ENCODE results near the gene TVP23C.
A peak's percentile ranks its signal among the peaks of the same experiment; 100 is the strongest.

Gene TVP23C

DNA sequence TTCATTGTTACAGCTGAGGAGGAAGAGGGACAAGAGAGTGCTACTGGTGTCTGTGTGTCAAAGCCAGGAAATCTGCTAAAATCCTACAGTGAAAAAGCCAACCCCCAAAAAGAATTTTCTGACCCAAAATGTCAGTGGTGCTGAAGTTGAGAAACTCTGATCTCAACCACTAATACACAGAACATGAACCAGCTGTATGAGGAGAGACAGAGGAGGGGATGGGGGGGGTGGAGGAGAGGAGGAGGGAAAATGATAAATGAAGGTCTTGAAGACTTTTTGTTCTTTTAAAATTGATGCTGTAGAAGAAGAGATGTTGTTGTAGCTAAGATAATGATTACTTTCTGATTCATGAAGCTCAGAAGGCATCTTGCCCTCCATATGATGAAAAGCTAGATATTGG is 68.5 kb downstream of the TVP23C start:
- Histone ChIP-seq H4K91ac (ENCODE audit: low read length) (no peak overlapping the region), H2AK5ac (ENCODE audit: low read length, severe bottlenecking) (no peak overlapping the region), H3K9me3 (ENCODE audit: control insufficient read depth, low read length) (no peaks in the 10 kb centered on the region), H3K18ac (ENCODE audit: low read depth in 1 of 2, low read length in 2 of 2) (no peak overlapping the region), H3K27me3 (ENCODE audit: control insufficient read depth in 1 of 2, insufficient read depth in 1 of 2, low read length in 2 of 2) (no peaks in the 10 kb centered on the region), H3K27ac (ENCODE audit: low read length, poor library complexity, severe bottlenecking) (no peak overlapping the region), H2AFZ (ENCODE audit: low read depth, low read length) (no peak overlapping the region), H3K23ac (ENCODE audit: low read length in 2 of 2) (no peak overlapping the region), H3K79me1 (replicated peaks; ENCODE audit: low read length, poor library complexity, severe bottlenecking) (peaks cover 3% of the 10 kb centered on the region), H3K4me1 (ENCODE audit: control insufficient read depth, insufficient read depth, low read depth, low read length) (peaks cover 5% of the 10 kb centered on the region), H2BK5ac (ENCODE audit: low read depth, low read length, poor library complexity, severe bottlenecking) (no peak overlapping the region), H3K4me2 (ENCODE audit: low read length, poor library complexity, severe bottlenecking) (no peak overlapping the region), H3K4me3 (ENCODE audit: insufficient read depth in 1 of 2, low read depth in 1 of 2, low read length in 2 of 2) (no peak overlapping the region), H4K8ac (ENCODE audit: low read length) (no peak overlapping the region), H3K4ac (ENCODE audit: low read depth in 1 of 2, low read length in 2 of 2) (no peak overlapping the region), H2BK15ac (ENCODE audit: low read depth, poor library complexity, severe bottlenecking) (no peak overlapping the region), H3K14ac (ENCODE audit: low read length in 2 of 2) (no peak overlapping the region), H2BK120ac (ENCODE audit: low read depth, low read length) (no peak overlapping the region), H3K36me3 (ENCODE audit: control insufficient read depth in 1 of 2, insufficient read depth in 2 of 2, low read depth in 1 of 2, low read length in 2 of 2) (peaks cover 8 to 19% of the 10 kb centered on the region in 2 experiments), H2BK12ac (ENCODE audit: low read length in 2 of 2) (no peak overlapping the region), H3K9ac (ENCODE audit: low read length) (no peak overlapping the region)
- DNase-seq, result no peak

DNA sequence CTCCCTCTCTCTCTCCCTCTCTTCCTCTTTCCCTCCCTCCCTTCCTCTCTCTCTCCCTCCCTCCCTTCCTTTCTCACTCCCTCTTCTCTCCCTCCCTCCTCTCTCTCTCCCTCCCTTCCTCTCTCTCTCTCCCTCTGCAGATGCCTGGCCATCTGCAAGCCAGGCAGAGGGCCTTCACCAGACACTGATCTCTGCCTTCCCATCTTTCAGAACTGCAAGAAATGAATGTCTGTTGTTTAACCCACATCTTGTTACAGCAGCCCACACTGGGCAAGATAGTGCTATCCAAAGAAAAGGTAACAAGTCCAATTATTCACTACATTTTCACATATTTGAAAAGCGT is 69.6 kb downstream of the TVP23C start:
- DNase-seq, result no peak
- Histone ChIP-seq H3K36me3 (ENCODE audit: control insufficient read depth in 1 of 2, insufficient read depth in 2 of 2, low read depth in 1 of 2, low read length in 2 of 2) (peaks cover 8 to 12% of the 10 kb centered on the region in 2 experiments), H3K27me3 (ENCODE audit: control insufficient read depth in 1 of 2, insufficient read depth in 1 of 2, low read length in 2 of 2) (no peaks in the 10 kb centered on the region), H2BK120ac (ENCODE audit: low read depth, low read length) (no peak overlapping the region), H4K91ac (ENCODE audit: low read length) (no peak overlapping the region), H3K4me1 (ENCODE audit: control insufficient read depth, insufficient read depth, low read depth, low read length) (peaks cover 5% of the 10 kb centered on the region), H2BK15ac (ENCODE audit: low read depth, poor library complexity, severe bottlenecking) (no peak overlapping the region), H3K27ac (ENCODE audit: low read length, poor library complexity, severe bottlenecking) (no peak overlapping the region), H3K4ac (ENCODE audit: low read depth in 1 of 2, low read length in 2 of 2) (no peak overlapping the region), H3K23ac (ENCODE audit: low read length in 2 of 2) (no peak overlapping the region), H3K9me3 (ENCODE audit: control insufficient read depth, low read length) (no peaks in the 10 kb centered on the region), H3K18ac (ENCODE audit: low read depth in 1 of 2, low read length in 2 of 2) (no peak overlapping the region), H3K79me1 (replicated peaks; ENCODE audit: low read length, poor library complexity, severe bottlenecking) (peaks cover 1% of the 10 kb centered on the region), H2AK5ac (ENCODE audit: low read length, severe bottlenecking) (no peak overlapping the region), H3K14ac (ENCODE audit: low read length in 2 of 2) (no peak overlapping the region), H2AFZ (ENCODE audit: low read depth, low read length) (no peak overlapping the region), H4K8ac (ENCODE audit: low read length) (no peak overlapping the region), H2BK5ac (ENCODE audit: low read depth, low read length, poor library complexity, severe bottlenecking) (no peak overlapping the region), H3K4me2 (ENCODE audit: low read length, poor library complexity, severe bottlenecking) (no peak overlapping the region), H3K9ac (ENCODE audit: low read length) (no peak overlapping the region), H3K4me3 (ENCODE audit: insufficient read depth in 1 of 2, low read depth in 1 of 2, low read length in 2 of 2) (no peak overlapping the region), H2BK12ac (ENCODE audit: low read length in 2 of 2) (no peak overlapping the region)
- WGBS, result 65% methylated on average over 1 of the region's 1 CpG

DNA sequence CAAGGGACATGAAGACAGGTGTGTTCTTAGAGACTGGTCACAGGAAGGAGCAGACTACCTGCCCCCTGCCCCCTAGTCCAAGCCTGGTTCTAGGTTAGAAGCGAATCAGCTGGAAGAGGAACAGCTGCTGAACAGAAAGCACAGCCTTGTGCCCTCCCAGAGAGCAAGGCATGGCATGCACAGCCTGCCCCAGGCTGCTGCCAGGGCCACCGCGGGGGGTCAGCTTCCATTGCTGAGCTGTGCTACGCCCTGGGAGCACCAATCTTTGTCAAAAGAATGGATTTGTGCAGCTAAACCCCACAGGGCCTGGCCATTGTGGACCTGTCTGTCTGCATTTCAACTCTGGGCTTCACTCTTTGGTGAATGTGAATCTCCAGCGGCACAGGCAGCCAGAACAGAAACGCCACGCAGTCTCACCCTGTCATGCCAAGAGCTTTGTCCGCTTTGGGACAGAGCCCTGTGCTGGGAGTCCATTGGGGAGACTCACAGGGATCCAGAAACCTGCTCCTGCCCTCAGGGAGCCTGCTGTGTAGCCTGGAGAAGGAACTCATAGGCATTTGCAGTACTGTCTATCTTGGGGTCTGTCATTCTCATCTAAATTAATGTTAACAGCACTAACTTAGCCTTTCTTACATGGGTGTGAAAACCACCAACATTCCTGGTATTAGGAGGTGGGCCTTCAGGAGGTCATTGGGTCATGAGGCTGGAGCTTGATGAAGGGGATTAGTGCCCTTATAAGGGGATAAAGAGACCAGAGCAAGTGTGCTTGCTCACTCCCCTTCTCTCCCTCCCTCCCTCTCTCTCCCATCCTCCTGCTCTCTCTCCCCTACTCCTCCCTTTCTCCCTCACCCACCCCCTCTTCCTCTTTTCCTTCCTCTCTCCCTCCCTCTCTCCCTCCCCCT is 70.2 kb downstream of the TVP23C start:
- Histone ChIP-seq H2AFZ (ENCODE audit: low read depth, low read length) (no peak overlapping the region), H2BK15ac (ENCODE audit: low read depth, poor library complexity, severe bottlenecking) (no peak overlapping the region), H2BK120ac (ENCODE audit: low read depth, low read length) (no peak overlapping the region), H3K36me3 (ENCODE audit: control insufficient read depth in 1 of 2, insufficient read depth in 2 of 2, low read depth in 1 of 2, low read length in 2 of 2) (peaks cover 8 to 13% of the 10 kb centered on the region in 2 experiments), H3K4me2 (ENCODE audit: low read length, poor library complexity, severe bottlenecking) (no peak overlapping the region), H3K4me3 (ENCODE audit: insufficient read depth in 1 of 2, low read depth in 1 of 2, low read length in 2 of 2) (no peak overlapping the region), H3K4me1 (ENCODE audit: control insufficient read depth, insufficient read depth, low read depth, low read length) (peaks cover 5% of the 10 kb centered on the region), H3K27ac (ENCODE audit: low read length, poor library complexity, severe bottlenecking) (no peak overlapping the region), H2BK12ac (ENCODE audit: low read length in 2 of 2) (peak overlapping the region in 1 of 2 experiments; percentile 67), H4K91ac (ENCODE audit: low read length) (no peak overlapping the region), H4K8ac (ENCODE audit: low read length) (no peak overlapping the region), H3K9ac (ENCODE audit: low read length) (no peak overlapping the region), H3K14ac (ENCODE audit: low read length in 2 of 2) (no peak overlapping the region), H2BK5ac (ENCODE audit: low read depth, low read length, poor library complexity, severe bottlenecking) (no peak overlapping the region), H3K4ac (ENCODE audit: low read depth in 1 of 2, low read length in 2 of 2) (no peak overlapping the region), H3K18ac (ENCODE audit: low read depth in 1 of 2, low read length in 2 of 2) (no peak overlapping the region), H3K23ac (ENCODE audit: low read length in 2 of 2) (no peak overlapping the region), H2AK5ac (ENCODE audit: low read length, severe bottlenecking) (no peak overlapping the region), H3K27me3 (ENCODE audit: control insufficient read depth in 1 of 2, insufficient read depth in 1 of 2, low read length in 2 of 2) (no peaks in the 10 kb centered on the region), H3K9me3 (ENCODE audit: control insufficient read depth, low read length) (no peaks in the 10 kb centered on the region), H3K79me1 (replicated peaks; ENCODE audit: low read length, poor library complexity, severe bottlenecking) (peaks cover 2% of the 10 kb centered on the region)
- DNase-seq, result no peak
- WGBS, result 97% methylated on average over 8 of the region's 8 CpGs

DNA sequence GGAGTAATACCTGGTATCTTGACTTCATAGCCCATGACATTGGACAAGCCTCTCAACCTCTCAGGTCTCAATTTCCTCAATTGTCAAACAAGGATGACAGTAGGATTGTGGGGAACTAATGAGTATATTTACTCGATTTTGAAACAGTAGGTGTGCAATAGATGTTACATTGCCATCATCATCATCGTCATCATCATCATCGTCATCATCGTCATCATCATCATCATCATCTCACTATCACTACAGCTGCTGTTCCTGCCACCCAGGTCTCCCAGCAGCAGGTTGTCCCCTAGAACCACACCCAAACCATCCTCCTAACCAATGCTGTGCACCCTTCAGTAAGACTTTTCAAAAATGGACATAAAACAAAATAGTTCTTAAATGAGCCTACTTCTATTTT is 71.1 kb downstream of the TVP23C start:
- H3K27ac ChIP-seq (ENCODE audit: low read length, poor library complexity, severe bottlenecking), result no peak overlapping the region
- no peak overlapping the region for H3K4me3 ChIP-seq (ENCODE audit: insufficient read depth in 1 of 2, low read depth in 1 of 2, low read length in 2 of 2)
- H3K14ac ChIP-seq (ENCODE audit: low read length in 2 of 2), result no peak overlapping the region
- no peak overlapping the region for H2AFZ ChIP-seq (ENCODE audit: low read depth, low read length)
- H4K8ac ChIP-seq (ENCODE audit: low read length), result no peak overlapping the region
- H4K91ac ChIP-seq (ENCODE audit: low read length), result no peak overlapping the region
- DNase-seq, result no peak
- H3K18ac ChIP-seq (ENCODE audit: low read depth in 1 of 2, low read length in 2 of 2), result no peak overlapping the region
- H3K9ac ChIP-seq (ENCODE audit: low read length), result no peak overlapping the region
- 98% methylated on average over 4 of the region's 4 CpGs for WGBS
- H2BK120ac ChIP-seq (ENCODE audit: low read depth, low read length), result no peak overlapping the region
- no peak overlapping the region for H2AK5ac ChIP-seq (ENCODE audit: low read length, severe bottlenecking)
- no peak overlapping the region for H2BK12ac ChIP-seq (ENCODE audit: low read length in 2 of 2)
- H2BK5ac ChIP-seq (ENCODE audit: low read depth, low read length, poor library complexity, severe bottlenecking), result no peak overlapping the region
- no peak overlapping the region for H3K23ac ChIP-seq (ENCODE audit: low read length in 2 of 2)
- H3K79me1 ChIP-seq (replicated peaks; ENCODE audit: low read length, poor library complexity, severe bottlenecking), result peaks cover 2% of the 10 kb centered on the region
- H3K4me2 ChIP-seq (ENCODE audit: low read length, poor library complexity, severe bottlenecking), result no peak overlapping the region
- no peaks in the 10 kb centered on the region for H3K27me3 ChIP-seq (ENCODE audit: control insufficient read depth in 1 of 2, insufficient read depth in 1 of 2, low read length in 2 of 2)
- peaks cover 5% of the 10 kb centered on the region for H3K4me1 ChIP-seq (ENCODE audit: control insufficient read depth, insufficient read depth, low read depth, low read length)
- H3K9me3 ChIP-seq (ENCODE audit: control insufficient read depth, low read length), result no peaks in the 10 kb centered on the region
- peaks cover 8 to 13% of the 10 kb centered on the region in 2 experiments for H3K36me3 ChIP-seq (ENCODE audit: control insufficient read depth in 1 of 2, insufficient read depth in 2 of 2, low read depth in 1 of 2, low read length in 2 of 2)
- H3K4ac ChIP-seq (ENCODE audit: low read depth in 1 of 2, low read length in 2 of 2), result no peak overlapping the region
- H2BK15ac ChIP-seq (ENCODE audit: low read depth, poor library complexity, severe bottlenecking), result no peak overlapping the region

Data from mesenchymal stem cell (in vitro differentiated cells and primary cell).